Subcutaneous adipose tissue (tissue), 4 donors: ENCODE measurements around the gene MYH9. TPM values are rescaled to one million over a fixed set of nuclear protein-coding genes. Genes with fewer than 3 reads are reported as not detected.

Experiments used
- CTCF ChIP-seq: fragments of 450-650 bp; IDR thresholded peaks from one replicate; pipeline ENCODE4 v1.5.1; 2016; ENCODE audit warnings: low read depth, mild to moderate bottlenecking, control low read depth, antibody characterized with exemption, moderate library complexity
- total RNA-seq, 4 donors: library from RNA; depleted of rRNA; stranded (reverse); fragments of >200 nt; gene quantifications; one replicate each; pipeline ENCODE4 v1.1.0, GENCODE V29; 2016

The MYH9 gene
- total RNA-seq, 4 donors from 2014 or later = 187 to 410 (median 233) TPM

DNA sequence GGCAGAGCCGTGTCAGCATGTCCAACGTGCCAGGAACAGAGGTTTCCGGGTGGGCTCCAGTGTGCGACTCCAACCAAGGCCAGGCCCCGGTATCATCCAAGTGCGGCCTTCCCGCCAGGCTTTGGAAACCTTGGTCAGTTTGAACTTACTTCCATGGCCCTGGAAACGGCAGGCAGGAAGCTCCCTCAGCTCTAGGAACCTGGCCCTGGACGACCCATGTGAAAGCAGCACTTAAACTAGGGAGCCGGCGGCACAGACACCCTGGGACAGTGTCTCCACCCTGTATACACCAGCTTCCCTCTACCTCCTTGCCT, 65.2 kb downstream of the MYH9 start:
- TF ChIP-seq CTCF = no peak

DNA sequence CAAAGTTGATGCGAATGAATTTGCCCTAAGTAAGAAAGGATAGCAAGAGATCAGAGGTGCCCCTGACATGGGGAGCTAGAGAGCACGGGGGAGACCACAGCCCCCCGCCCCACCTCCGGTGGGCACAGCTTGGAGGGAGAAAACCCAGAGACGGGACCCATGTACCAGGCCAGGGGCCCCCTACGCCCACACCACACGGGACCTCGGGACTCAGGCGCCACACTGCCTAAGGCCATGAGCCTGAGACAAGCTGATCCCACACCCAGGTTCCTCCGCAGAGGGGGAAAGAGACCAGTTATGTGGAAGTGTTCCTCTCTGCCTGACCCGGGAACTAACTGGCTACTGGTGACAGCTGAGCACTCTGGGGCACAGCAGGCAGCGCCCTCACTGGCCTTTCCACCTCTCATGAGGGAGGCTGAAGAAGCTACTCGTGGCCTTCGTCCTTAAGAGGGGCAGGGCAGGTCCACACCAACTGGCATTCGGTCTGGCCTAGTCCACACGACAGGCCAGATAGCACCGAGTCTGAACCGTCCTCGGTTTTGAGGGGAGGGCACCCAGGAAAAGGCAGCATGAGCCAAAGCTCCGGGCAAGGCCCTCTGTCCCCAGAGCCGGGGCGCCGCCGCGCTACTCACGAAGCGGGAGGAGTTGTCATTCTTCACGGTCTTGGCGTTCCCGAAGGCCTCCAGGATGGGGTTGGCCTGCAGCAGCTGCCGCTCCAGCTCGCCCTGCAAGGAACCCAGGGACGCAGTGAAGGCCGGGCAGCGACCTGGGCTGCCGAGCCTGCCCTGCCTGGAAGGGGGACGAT, 65.8 kb downstream of the MYH9 start:
- TF ChIP-seq CTCF = no peak

GRCh38 chr22:36320553-36320952, 67.2 kb downstream of the MYH9 start:
- no peak for TF ChIP-seq CTCF

DNA sequence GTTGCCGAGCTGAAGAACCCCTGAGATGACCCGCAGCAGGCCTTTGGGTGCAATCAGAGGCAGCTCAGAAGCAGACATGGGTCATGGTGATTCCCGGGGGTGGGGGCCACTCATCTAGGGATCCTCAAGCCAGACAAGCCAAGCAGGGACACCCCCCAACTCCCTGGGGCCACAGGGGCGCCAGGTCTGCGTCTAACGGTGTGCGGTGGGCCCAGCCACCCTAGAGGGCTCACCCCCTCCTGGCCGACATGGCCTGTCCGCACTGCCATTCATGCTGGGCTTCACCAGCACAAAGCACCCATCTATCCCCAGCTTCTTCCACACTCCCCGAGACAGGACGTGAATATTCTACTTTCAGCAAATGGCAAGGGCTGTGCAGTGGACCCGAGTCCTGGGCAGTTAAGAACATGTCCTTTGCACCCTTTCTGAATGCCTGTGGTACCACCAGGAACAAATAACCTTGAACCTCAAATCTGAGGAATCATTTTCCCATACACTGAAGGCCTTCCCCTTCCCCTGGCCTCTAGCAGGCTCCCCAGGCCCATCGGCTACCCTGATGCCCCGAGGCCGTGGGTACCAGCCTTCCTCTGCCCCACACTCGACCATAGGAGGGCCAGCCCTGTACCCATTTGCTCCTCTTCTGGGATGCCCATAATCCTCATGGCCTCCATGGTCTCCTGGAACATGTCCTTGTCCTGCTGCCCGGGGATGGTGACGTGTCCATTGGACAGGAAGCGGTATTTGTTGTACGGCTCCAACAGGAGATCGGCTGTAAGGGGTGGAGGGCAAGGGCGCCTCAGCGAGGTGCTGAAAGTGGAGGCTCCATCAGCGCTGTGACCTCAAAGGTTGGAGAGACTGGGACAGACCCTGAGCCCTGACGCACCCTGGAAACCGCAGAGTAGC, 67.9 kb downstream of the MYH9 start:
- TF ChIP-seq CTCF = no peak

DNA sequence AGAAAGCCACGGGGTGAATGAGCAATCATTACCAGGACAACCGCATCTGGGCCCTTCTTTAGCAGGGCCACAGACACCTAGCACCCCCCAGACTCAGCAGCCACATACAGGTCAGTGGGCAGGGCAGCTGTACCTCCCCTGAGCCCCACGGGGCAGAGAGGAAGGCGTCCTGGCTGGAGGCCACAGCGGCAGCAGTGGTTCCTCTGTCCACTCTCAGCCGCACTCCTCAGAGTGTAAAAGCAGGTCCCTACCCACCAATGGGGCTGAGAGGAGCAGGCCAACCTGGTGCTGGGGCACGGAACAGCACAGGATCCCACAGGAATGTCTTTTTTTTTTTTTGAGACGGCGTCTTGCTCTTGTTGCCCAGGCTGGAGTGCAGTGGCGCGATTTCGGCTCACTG, 69.3 kb downstream of the MYH9 start:
- no peak for TF ChIP-seq CTCF

GRCh38 chr22:36317658-36318271, 70.0 kb downstream of the MYH9 start:
- no peak for TF ChIP-seq CTCF

GRCh38 chr22:36316419-36316818, 71.3 kb downstream of the MYH9 start:
- no peak for TF ChIP-seq CTCF
